ENCODE measurements around the gene HMCES. TPM values are rescaled to one million over a fixed set of nuclear protein-coding genes. Genes with fewer than 3 reads are reported as not detected.

Gene HMCES
- polyA plus RNA-seq (2013, experiment 1 of 4), result 39.7 TPM
- polyA plus RNA-seq (2013, experiment 2 of 4), result 42.8 TPM
- 33.1 TPM for polyA plus RNA-seq (2013, experiment 3 of 4)
- 33.8 TPM for polyA plus RNA-seq (2013, experiment 4 of 4)

- peak within 1 kb of the TSS; percentile 93 for H3K27ac ChIP-seq (ENCODE audit: insufficient read depth, low read depth, low read length, poor library complexity, severe bottlenecking)
- H3K27me3 ChIP-seq (ENCODE audit: control insufficient read depth, insufficient read depth, low read length, poor library complexity, severe bottlenecking), result no peaks in the 10 kb centered on the region
- peak within 1 kb of the TSS; percentile 85 for H3K4me3 ChIP-seq (ENCODE audit: insufficient read depth, low read depth, low read length)
- 1% methylated on average over 44 of the region's 44 CpGs for WGBS, 2 experiments
- H3K4me1 ChIP-seq (ENCODE audit: control insufficient read depth, insufficient read depth, low read length), result peaks cover 8% of the 10 kb centered on the region
- peaks cover 28% of the 10 kb centered on the region for H3K36me3 ChIP-seq (ENCODE audit: control insufficient read depth, insufficient read depth, low read length)
- H3K9me3 ChIP-seq (ENCODE audit: control insufficient read depth, low read length), result no peaks in the 10 kb centered on the region
Measured at GRCh38 chr3:129278439-129278965, at the start of gene HMCES. Gene HMCES (plus strand): TSS chr3:129278870. CDS start chr3:129279733, 863 bp downstream.

- Histone ChIP-seq H3K27ac (ENCODE audit: insufficient read depth, low read depth, low read length, poor library complexity, severe bottlenecking) (no peak overlapping the region), H3K36me3 (ENCODE audit: control insufficient read depth, insufficient read depth, low read length) (no peaks in the 10 kb centered on the region), H3K4me1 (ENCODE audit: control insufficient read depth, insufficient read depth, low read length) (no peaks in the 10 kb centered on the region), H3K4me3 (ENCODE audit: insufficient read depth, low read depth, low read length) (no peak overlapping the region), H3K27me3 (ENCODE audit: control insufficient read depth, insufficient read depth, low read length, poor library complexity, severe bottlenecking) (no peaks in the 10 kb centered on the region), H3K9me3 (ENCODE audit: control insufficient read depth, low read length) (no peaks in the 10 kb centered on the region)
- 78 to 79% methylated on average over 11 of the region's 11 CpGs for WGBS, 2 experiments
Measured at GRCh38 chr3:129228891-129229585, 49.6 kb upstream of the HMCES start.

- H3K4me1 ChIP-seq (ENCODE audit: control insufficient read depth, insufficient read depth, low read length), result no peaks in the 10 kb centered on the region
- 90 to 92% methylated on average over 6 of the region's 7 CpGs for WGBS, 2 experiments
- no peaks in the 10 kb centered on the region for H3K9me3 ChIP-seq (ENCODE audit: control insufficient read depth, low read length)
- no peak overlapping the region for H3K4me3 ChIP-seq (ENCODE audit: insufficient read depth, low read depth, low read length)
- H3K27ac ChIP-seq (ENCODE audit: insufficient read depth, low read depth, low read length, poor library complexity, severe bottlenecking), result no peak overlapping the region
- H3K27me3 ChIP-seq (ENCODE audit: control insufficient read depth, insufficient read depth, low read length, poor library complexity, severe bottlenecking), result no peaks in the 10 kb centered on the region
- H3K36me3 ChIP-seq (ENCODE audit: control insufficient read depth, insufficient read depth, low read length), result no peaks in the 10 kb centered on the region
Measured at GRCh38 chr3:129230311-129231019, 48.2 kb upstream of the HMCES start.

- H3K27ac ChIP-seq (ENCODE audit: insufficient read depth, low read depth, low read length, poor library complexity, severe bottlenecking), result no peak overlapping the region
- 92 to 93% methylated on average over 10 of the region's 10 CpGs for WGBS, 2 experiments
- H3K36me3 ChIP-seq (ENCODE audit: control insufficient read depth, insufficient read depth, low read length), result no peaks in the 10 kb centered on the region
- H3K4me1 ChIP-seq (ENCODE audit: control insufficient read depth, insufficient read depth, low read length), result no peaks in the 10 kb centered on the region
- no peaks in the 10 kb centered on the region for H3K27me3 ChIP-seq (ENCODE audit: control insufficient read depth, insufficient read depth, low read length, poor library complexity, severe bottlenecking)
- H3K9me3 ChIP-seq (ENCODE audit: control insufficient read depth, low read length), result no peaks in the 10 kb centered on the region
- H3K4me3 ChIP-seq (ENCODE audit: insufficient read depth, low read depth, low read length), result no peak overlapping the region
Measured at GRCh38 chr3:129231331-129232119, 47.1 kb upstream of the HMCES start.

- Histone ChIP-seq H3K27ac (ENCODE audit: insufficient read depth, low read depth, low read length, poor library complexity, severe bottlenecking) (no peak overlapping the region), H3K9me3 (ENCODE audit: control insufficient read depth, low read length) (no peaks in the 10 kb centered on the region), H3K27me3 (ENCODE audit: control insufficient read depth, insufficient read depth, low read length, poor library complexity, severe bottlenecking) (no peaks in the 10 kb centered on the region), H3K4me3 (ENCODE audit: insufficient read depth, low read depth, low read length) (no peak overlapping the region), H3K36me3 (ENCODE audit: control insufficient read depth, insufficient read depth, low read length) (no peaks in the 10 kb centered on the region), H3K4me1 (ENCODE audit: control insufficient read depth, insufficient read depth, low read length) (no peaks in the 10 kb centered on the region)
- WGBS, 2 experiments, result 92 to 95% methylated on average over 4 of the region's 4 CpGs
Measured at GRCh38 chr3:129233538-129233937, 45.1 kb upstream of the HMCES start.

- Histone ChIP-seq H3K4me1 (ENCODE audit: control insufficient read depth, insufficient read depth, low read length) (no peaks in the 10 kb centered on the region), H3K27ac (ENCODE audit: insufficient read depth, low read depth, low read length, poor library complexity, severe bottlenecking) (no peak overlapping the region), H3K4me3 (ENCODE audit: insufficient read depth, low read depth, low read length) (no peak overlapping the region), H3K36me3 (ENCODE audit: control insufficient read depth, insufficient read depth, low read length) (no peaks in the 10 kb centered on the region), H3K9me3 (ENCODE audit: control insufficient read depth, low read length) (no peaks in the 10 kb centered on the region), H3K27me3 (ENCODE audit: control insufficient read depth, insufficient read depth, low read length, poor library complexity, severe bottlenecking) (no peaks in the 10 kb centered on the region)
- 91 to 92% methylated on average over 2 to 3 of the region's 3 CpGs for WGBS, 2 experiments
Measured at GRCh38 chr3:129234441-129234840, 44.2 kb upstream of the HMCES start.

GRCh38 chr3:129235344-129235917 is 43.2 kb upstream of the HMCES start:
- H3K36me3 ChIP-seq (ENCODE audit: control insufficient read depth, insufficient read depth, low read length), result no peaks in the 10 kb centered on the region
- no peak overlapping the region for H3K27ac ChIP-seq (ENCODE audit: insufficient read depth, low read depth, low read length, poor library complexity, severe bottlenecking)
- no peaks in the 10 kb centered on the region for H3K4me1 ChIP-seq (ENCODE audit: control insufficient read depth, insufficient read depth, low read length)
- H3K9me3 ChIP-seq (ENCODE audit: control insufficient read depth, low read length), result no peaks in the 10 kb centered on the region
- WGBS, 2 experiments, result 90 to 94% methylated on average over 4 of the region's 4 CpGs
- no peak overlapping the region for H3K4me3 ChIP-seq (ENCODE audit: insufficient read depth, low read depth, low read length)
- H3K27me3 ChIP-seq (ENCODE audit: control insufficient read depth, insufficient read depth, low read length, poor library complexity, severe bottlenecking), result no peaks in the 10 kb centered on the region

- no peaks in the 10 kb centered on the region for H3K9me3 ChIP-seq (ENCODE audit: control insufficient read depth, low read length)
- no peak overlapping the region for H3K4me3 ChIP-seq (ENCODE audit: insufficient read depth, low read depth, low read length)
- H3K27ac ChIP-seq (ENCODE audit: insufficient read depth, low read depth, low read length, poor library complexity, severe bottlenecking), result no peak overlapping the region
Measured at GRCh38 chr3:129238945-129239705, 39.5 kb upstream of the HMCES start.

GRCh38 chr3:129239991-129240390 is 38.7 kb upstream of the HMCES start:
- H3K4me1 ChIP-seq (ENCODE audit: control insufficient read depth, insufficient read depth, low read length), result no peaks in the 10 kb centered on the region
- no peak overlapping the region for H3K4me3 ChIP-seq (ENCODE audit: insufficient read depth, low read depth, low read length)
- H3K9me3 ChIP-seq (ENCODE audit: control insufficient read depth, low read length), result no peaks in the 10 kb centered on the region
- H3K36me3 ChIP-seq (ENCODE audit: control insufficient read depth, insufficient read depth, low read length), result no peaks in the 10 kb centered on the region
- 75 to 79% methylated on average over 6 of the region's 6 CpGs for WGBS, 2 experiments
- no peaks in the 10 kb centered on the region for H3K27me3 ChIP-seq (ENCODE audit: control insufficient read depth, insufficient read depth, low read length, poor library complexity, severe bottlenecking)
- no peak overlapping the region for H3K27ac ChIP-seq (ENCODE audit: insufficient read depth, low read depth, low read length, poor library complexity, severe bottlenecking)

More at GRCh38 chr3:129238945-129239705, 39.5 kb upstream of the HMCES start:
- H3K4me1 ChIP-seq (ENCODE audit: control insufficient read depth, insufficient read depth, low read length), result no peaks in the 10 kb centered on the region
- WGBS, 2 experiments, result 91 to 95% methylated on average over 8 of the region's 8 CpGs
- H3K27me3 ChIP-seq (ENCODE audit: control insufficient read depth, insufficient read depth, low read length, poor library complexity, severe bottlenecking), result no peaks in the 10 kb centered on the region
- H3K36me3 ChIP-seq (ENCODE audit: control insufficient read depth, insufficient read depth, low read length), result no peaks in the 10 kb centered on the region

Measured in ectodermal cell (in vitro differentiated cells).